Suprapubic skin (tissue), 3 donors: Measurements from ENCODE around the gene HMGCL.

ENCODE experiments used
- CTCF ChIP-seq, 2 donors: fragments of 200-600 bp in 1 of 2; fragments of 450-650 bp in 1 of 2; sonication (generic) in 1 of 2; IDR thresholded peaks; one replicate each; pipeline ENCODE4 v1.5.1; 2016 to 2019; ENCODE audit warnings: antibody characterized with exemption in 2 of 2, mild to moderate bottlenecking in 1 of 2, moderate library complexity in 1 of 2
- POLR2A ChIP-seq, 2 donors: fragments of 450-650 bp; IDR thresholded peaks; one replicate each; pipeline ENCODE4 v1.6.1; 2017; ENCODE audit warnings: antibody characterized with exemption in 2 of 2, mild to moderate bottlenecking in 2 of 2, moderate library complexity in 2 of 2

- TF ChIP-seq CTCF (IDR thresholded peaks at IDR 0.05) = no peak
- no peak for TF ChIP-seq POLR2A (IDR thresholded peaks at IDR 0.05)
These were observed 32.0 kb downstream of the HMGCL start for GRCh38 chr1:23793018-23793781.
